NCI-H82 treated with DMSO at 0.1 percent for 48 hours (cell line): ENCODE results near the gene RPRD1B.

ENCODE experiments used
- DNase-seq: peaks from one replicate; lab custom pipeline; 2025; ENCODE audit not compliant: unreplicated experiment; lab: John Stamatoyannopoulos, UW

The RPRD1B gene

GRCh38 chr20:38117205-38117604, 83.7 kb downstream of the RPRD1B start:
- no peak for DNase-seq

DNA sequence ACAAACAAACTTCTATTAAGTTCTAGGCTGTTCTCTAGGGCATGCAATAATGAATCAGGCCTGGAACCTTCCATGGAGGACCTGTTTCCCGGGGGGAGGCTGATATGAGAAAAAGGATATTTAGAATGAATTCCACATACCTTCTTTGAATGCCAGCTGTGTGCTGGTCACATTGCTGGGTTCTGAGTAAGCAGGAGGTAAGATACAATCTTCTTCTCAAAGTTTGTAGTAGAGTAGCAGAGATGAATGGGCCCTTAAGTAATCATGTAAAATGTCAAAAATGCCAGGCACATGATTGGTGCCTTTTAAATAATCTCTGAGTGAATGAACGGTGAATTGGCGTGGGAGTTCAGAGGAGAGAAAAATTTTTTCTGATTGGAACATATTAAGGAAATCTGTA, 84.1 kb downstream of the RPRD1B start:
- DNase-seq: no peak

DNA sequence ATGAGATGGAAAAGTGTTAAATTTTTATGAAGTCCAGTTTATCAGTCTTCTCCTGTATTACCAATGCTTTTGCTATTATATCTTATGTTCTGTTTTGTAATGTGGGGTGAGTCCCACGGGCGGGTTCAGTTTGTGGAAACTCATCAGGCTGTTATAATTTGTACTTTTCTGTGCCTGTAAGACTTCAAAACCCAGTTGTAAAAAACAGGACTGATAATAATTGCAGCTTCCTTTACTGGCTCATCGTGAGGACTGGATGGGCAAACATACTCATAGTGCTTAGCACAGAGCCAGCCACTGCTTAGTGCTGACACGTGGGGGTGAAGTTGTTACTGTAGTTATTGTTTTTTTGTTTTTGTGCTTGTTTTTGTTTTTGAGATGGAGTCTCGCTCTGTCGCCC, 85.9 kb downstream of the RPRD1B start:
- DNase-seq: no peak

DNA sequence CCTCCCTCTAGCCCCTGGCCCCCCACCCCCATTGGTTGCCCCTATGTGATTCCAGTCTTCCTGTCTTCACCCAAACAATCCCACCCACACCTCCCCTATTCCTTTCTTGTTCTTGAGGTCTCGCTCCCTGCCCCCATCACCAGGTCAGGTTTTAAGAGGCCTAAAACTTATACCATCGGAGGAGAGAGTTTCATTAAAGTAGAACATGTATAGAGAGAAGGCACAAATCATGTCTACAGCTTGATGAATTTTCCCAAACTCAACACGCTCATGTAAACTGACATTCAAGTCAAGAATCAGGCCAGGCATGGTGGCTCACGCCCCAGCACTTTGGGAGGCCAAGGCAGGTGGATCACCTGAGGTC, 87.1 kb downstream of the RPRD1B start:
- DNase-seq: no peak

- no peak for DNase-seq
Observed at GRCh38 chr20:38121741-38122140, 88.2 kb downstream of the RPRD1B start.

GRCh38 chr20:38123021-38123587, 89.6 kb downstream of the RPRD1B start:
- no peak for DNase-seq

GRCh38 chr20:38125157-38126056, 91.9 kb downstream of the RPRD1B start:
- no peak for DNase-seq

DNA sequence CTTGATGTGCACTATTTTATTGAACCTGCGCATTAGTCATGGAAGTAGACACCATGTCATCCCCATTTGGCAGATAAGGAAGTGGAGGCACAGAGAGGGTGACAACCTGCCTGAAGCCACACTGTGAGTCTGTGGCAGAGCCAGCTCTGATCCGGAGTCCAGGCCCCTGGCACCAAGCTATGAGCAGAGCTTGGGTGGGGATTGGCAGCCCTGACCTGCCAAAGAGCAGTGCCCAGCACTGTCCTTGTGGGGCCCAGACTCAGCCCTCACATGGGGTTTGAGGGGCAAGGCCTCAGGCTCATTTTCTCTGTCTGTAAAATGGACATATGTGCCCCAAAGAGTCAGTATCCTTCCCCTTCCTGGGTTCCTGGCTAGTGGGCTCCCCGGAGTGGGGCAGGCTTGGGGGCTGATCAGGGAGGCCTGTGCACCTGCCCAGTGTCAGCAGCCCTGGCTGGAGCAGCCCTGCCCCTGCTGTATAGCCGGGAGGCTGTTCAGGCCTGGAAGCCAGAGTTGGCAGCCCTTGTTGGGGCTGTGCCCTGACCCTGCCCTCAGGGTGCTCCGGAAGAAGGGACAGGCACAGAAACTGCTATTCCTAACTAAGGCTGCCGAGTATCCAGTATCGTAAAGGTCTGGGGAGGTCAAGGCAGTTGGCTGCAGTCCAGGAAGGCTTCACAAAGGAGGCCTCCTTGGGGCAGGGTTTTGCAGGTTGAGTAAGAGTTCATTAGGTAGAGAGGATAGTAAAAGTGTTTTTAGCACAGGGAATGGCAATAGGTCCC, 92.8 kb downstream of the RPRD1B start:
- no peak for DNase-seq

GRCh38 chr20:38126932-38127621, 93.5 kb downstream of the RPRD1B start:
- no peak for DNase-seq

DNA sequence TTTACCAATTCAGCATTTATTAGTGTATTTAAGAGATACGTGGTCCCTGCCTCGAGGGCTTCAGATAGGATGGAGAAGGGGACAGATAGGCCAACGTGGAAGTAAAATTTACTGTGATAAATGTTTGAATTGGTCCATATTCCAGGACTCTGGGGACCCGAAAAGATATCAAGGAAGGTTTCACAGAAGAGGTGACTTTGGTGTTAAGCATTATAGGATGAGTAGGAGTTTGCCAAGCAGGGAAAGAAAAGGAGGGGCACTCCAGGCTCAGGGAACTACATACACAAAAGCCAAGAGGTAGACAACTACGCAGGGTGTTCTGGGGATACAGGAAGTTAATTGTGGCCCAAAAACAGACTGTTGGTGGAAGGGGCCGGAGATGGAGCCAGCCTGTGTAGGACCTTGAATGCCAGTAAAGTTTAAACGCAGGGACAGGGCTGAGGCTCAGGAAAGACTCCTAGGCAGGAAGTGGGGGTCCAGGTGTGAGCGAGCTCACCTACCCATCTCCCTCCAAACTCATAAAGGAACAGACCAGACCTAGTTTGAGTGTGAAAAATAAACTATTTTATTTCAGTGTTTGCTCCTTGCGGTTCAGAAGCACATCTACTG, 94.5 kb downstream of the RPRD1B start:
- DNase-seq: no peak

GRCh38 chr20:38128691-38129090, 95.1 kb downstream of the RPRD1B start:
- no peak for DNase-seq

- no peak for DNase-seq
Observed at GRCh38 chr20:38129248-38129865, 95.8 kb downstream of the RPRD1B start.

DNA sequence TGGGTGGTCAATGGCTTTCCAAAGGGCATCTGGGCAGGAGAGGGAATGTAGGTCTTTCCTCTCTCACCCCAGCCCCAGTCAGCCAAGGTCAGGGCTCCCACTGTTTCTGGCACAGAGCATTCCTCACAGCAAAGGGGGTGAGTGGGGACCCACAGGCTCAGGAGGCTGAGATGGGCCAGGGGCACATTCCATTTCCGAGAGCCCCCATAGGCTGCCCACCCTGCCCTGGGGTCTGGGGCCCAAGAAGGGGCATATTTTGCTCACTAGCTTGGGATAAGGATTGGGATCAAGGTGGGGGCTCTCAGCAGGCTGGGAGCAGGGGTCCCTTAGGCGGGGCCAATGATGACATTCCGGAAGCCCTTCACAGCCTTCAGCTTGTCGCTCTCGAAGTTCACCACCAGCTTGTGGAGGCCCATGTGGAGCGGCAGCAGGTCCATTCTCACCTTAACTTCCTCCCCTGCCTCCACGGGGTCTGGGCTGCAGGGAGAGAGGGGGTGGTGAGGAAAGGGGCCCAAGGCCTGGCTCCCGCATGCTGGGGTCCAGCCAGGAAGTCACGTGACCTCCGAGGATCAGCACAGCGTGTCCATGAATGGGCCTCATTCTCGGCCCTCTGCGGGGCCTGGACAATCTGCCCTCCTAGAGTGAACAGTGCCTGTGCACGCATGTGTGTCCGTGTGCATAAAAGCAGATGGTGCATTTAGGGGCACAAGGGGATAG, 96.5 kb downstream of the RPRD1B start:
- no peak for DNase-seq

DNA sequence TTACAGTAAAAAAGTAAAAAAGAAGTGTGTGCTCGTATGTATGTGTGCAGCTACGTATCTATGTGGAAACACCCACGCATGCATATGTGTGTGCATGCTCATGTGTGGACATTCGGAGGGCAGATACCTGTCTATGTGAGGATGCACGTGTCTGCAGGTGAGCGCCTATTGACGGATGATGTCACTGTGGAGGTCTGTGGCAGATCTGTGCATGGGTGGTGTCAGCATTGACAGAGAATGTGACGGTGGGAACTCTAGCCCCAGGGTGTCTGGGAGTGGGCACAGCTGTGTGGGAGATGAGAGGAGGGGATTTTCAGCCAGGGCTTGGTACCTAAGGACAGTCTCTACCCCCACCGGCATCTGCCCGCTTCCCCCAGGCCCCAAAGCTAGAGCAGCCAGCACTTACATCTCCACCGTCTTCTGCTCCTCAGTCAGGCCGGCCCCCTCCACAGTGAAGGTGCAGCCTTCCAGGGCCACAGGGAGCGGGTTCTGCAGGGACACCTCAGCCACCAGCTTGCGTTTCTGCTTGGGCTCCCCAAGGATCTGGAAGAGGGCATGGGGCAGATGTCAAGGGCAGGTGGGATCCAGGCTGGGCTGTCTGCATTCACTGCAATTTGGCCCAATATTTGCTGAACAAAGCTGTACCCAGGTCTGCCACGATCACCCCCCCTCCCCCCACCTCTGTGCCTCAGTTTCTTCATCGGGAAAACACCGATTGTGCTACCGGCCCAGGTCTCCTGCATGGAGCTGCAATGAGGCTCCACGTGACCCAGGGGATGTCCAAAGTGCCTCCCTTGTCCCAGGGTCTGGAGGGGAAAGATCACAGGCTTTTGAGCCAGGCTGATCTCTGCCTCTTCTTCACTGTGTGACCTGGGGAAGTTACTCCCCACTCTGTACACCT, 97.4 kb downstream of the RPRD1B start:
- DNase-seq: no peak

- no peak for DNase-seq
Observed at GRCh38 chr20:38131588-38132121, 98.1 kb downstream of the RPRD1B start.

GRCh38 chr20:38132156-38132909, 98.8 kb downstream of the RPRD1B start:
- no peak for DNase-seq

DNA sequence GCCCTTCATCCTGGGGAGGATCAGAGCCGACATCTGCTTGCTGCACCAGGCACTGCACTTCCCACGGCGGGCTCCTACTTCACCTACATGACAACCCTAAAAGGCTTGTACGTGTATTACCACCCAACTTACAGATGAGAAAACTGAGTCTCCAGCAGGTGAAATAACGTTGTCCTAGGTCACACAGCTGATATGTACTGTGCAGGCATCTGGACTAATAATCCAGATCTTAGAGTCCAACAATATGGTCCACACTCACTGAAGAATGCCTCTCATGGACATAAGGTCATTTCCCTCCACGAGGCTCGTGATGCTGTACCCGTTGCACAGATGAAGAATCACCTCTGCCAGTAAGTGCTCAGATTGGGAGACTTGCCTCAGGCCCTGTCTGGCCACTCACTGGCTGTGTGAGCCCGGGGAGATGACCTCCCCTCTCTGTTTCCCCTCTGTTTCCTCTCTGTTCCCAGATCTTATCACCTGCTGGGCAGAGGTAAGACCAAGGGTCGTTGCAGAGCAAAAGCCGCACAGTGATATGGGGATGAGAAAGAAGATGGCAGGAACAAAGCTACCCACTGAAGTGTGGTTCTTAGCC, 99.5 kb downstream of the RPRD1B start:
- no peak for DNase-seq
